OCI-LY7 (cell line): ENCODE results near the gene ZNF143. TPM values are rescaled to one million over a fixed set of nuclear protein-coding genes. Genes with fewer than 3 reads are reported as not detected.

Source experiments
- BruUV-seq: library from RNA; stranded (reverse); fragments of 400-500 nt; replicated peaks from 2 replicates; lab custom pipeline; 2021; lab: Mats Ljungman, UMichigan
- CTCF ChIA-PET: fragments of 300-600 bp; sonication (Branson Sonifier 250); formaldehyde crosslinking; loops from one replicate; lab custom pipeline; 2022; ENCODE audit warnings: antibody characterized with exemption; ENCODE audit not compliant: unreplicated experiment; lab: Charles Lee
- POLR2A ChIA-PET: fragments of 300-600 bp; sonication (Branson Sonifier 250); formaldehyde crosslinking; loops from one replicate; lab custom pipeline; 2022; ENCODE audit warnings: antibody characterized with exemption; lab: Charles Lee
- DNase-seq: peaks from one replicate; pipeline ENCODE4 v3.0.0-alpha.2; 2015; ENCODE audit warnings: low spot score
- H2AFZ ChIP-seq: fragments of 200-600 bp; sonication (generic), shearing (Covaris generic); 2 replicates; pipeline ENCODE4 v1.6.1; 2014; ENCODE audit warnings: mild to moderate bottlenecking, antibody characterized with exemption, low read length, moderate library complexity
- H3K27ac ChIP-seq: fragments of 200-600 bp; sonication (generic); 2 replicates; pipeline ENCODE4 v1.5.1; 2014; ENCODE audit warnings: mixed run types, low read depth, mild to moderate bottlenecking, moderate library complexity, low read length, inconsistent platforms; ENCODE audit not compliant: poor library complexity, severe bottlenecking
- H3K36me3 ChIP-seq: fragments of 200-600 bp; sonication (generic); 2 replicates; pipeline ENCODE4 v1.6.1; 2014; ENCODE audit warnings: mild to moderate bottlenecking, antibody characterized with exemption, low read length, moderate library complexity, mixed read lengths; ENCODE audit not compliant: insufficient read depth
- H3K4me1 ChIP-seq: fragments of 200-600 bp; sonication (generic); 2 replicates; pipeline ENCODE4 v1.5.1; 2014; ENCODE audit warnings: mild to moderate bottlenecking, low read length; ENCODE audit not compliant: insufficient read depth, poor library complexity, severe bottlenecking
- H3K4me2 ChIP-seq: fragments of 200-600 bp; sonication (generic); 2 replicates; pipeline ENCODE4 v1.6.1; 2014; ENCODE audit warnings: mild to moderate bottlenecking, low read length
- H3K4me3 ChIP-seq: fragments of 200-600 bp; sonication (generic); 2 replicates; pipeline ENCODE4 v1.5.1; 2014; ENCODE audit warnings: mild to moderate bottlenecking, low read depth, low read length; ENCODE audit not compliant: poor library complexity, severe bottlenecking
- H3K79me2 ChIP-seq: fragments of 200-600 bp; sonication (generic); 2 replicates; pipeline ENCODE4 v1.6.1; 2016; ENCODE audit warnings: low read depth, mild to moderate bottlenecking, low read length, moderate library complexity, mixed read lengths; ENCODE audit not compliant: insufficient read depth
- H3K9me2 ChIP-seq: fragments of 200-600 bp; sonication (generic); 2 replicates; pipeline ENCODE4 v1.6.1; 2016; ENCODE audit warnings: mild to moderate bottlenecking, low read length, mixed read lengths; ENCODE audit not compliant: insufficient read depth
- H3K9me3 ChIP-seq: fragments of 200-600 bp; sonication (generic); 2 replicates; pipeline ENCODE4 v1.6.1; 2014; ENCODE audit warnings: mild to moderate bottlenecking, mixed run types, low read length, mixed read lengths
- H4K20me1 ChIP-seq: fragments of 200-600 bp; sonication (generic); 2 replicates; pipeline ENCODE4 v1.6.1; 2014; ENCODE audit warnings: mild to moderate bottlenecking, antibody characterized with exemption, low read length, moderate library complexity, mixed read lengths; ENCODE audit not compliant: insufficient read depth
- EZH2phosphoT487 ChIP-seq: fragments of 200-600 bp; sonication (generic); IDR thresholded peaks from 2 replicates; pipeline ENCODE4 v1.6.1; 2018; ENCODE audit warnings: low read depth, borderline replicate concordance, mild to moderate bottlenecking, mixed run types, antibody characterized with exemption, low read length, moderate library complexity, mixed read lengths
- intact Hi-C: fragments of 100-400 bp; cut with micrococcal nuclease; formaldehyde crosslinking; loops from one replicate; pipeline ENCODE4 v1.10.0; 2022; ENCODE audit not compliant: unreplicated experiment
- total RNA-seq, 2 experiments: library from RNA; depleted of rRNA in 1 of 2; stranded (reverse); fragments of >200 nt in 1 of 2; shearing (Covaris generic) in 1 of 2; gene quantifications; 2 replicates each; pipeline ENCODE4 v1.2.3, GENCODE V29; 2014 to 2022
- TF ChIP-seq, protein P1 (sequence below): fragments of 200-600 bp; sonication (generic); conservative IDR thresholded peaks from 2 replicates; pipeline ENCODE4 v1.5.1; 2014; ENCODE audit warnings: mild to moderate bottlenecking, antibody characterized with exemption, low read length, moderate library complexity, mixed read lengths

Gene ZNF143
- total RNA-seq, 2 experiments from 2014 or later, result 25.0 to 28.4 TPM

GRCh38 chr11:9516113-9516512 lies 55.3 kb downstream of the ZNF143 start:
- no peak overlapping the region for H2AFZ ChIP-seq
- peaks cover 56% of the 10 kb centered on the region for H3K36me3 ChIP-seq
- no peaks in the 10 kb centered on the region for H3K9me2 ChIP-seq
- no peaks in the 10 kb centered on the region for H4K20me1 ChIP-seq
- H3K79me2 ChIP-seq, result no peaks in the 10 kb centered on the region
- no peak overlapping the region for H3K4me3 ChIP-seq
- no peaks in the 10 kb centered on the region for H3K4me1 ChIP-seq
- intact Hi-C loops, result no loop called here
- no peak for DNase-seq
- ChIA-PET CTCF (interaction anchor here (0.7 kb wide), 2 partner anchors 9 to 95 kb away, joined by 3 to 4 read pairs; no protein-coding TSS in a partner anchor), POLR2A (interaction anchor here (0.6 to 1.5 kb wide), 4 partner anchors 9 to 794 kb away, joined by 3 to 5 read pairs (median 4); no protein-coding TSS in a partner anchor)
- no TSS peak for BruUV-seq
- no peak overlapping the region for H3K4me2 ChIP-seq
- TF ChIP-seq, protein P1, sequence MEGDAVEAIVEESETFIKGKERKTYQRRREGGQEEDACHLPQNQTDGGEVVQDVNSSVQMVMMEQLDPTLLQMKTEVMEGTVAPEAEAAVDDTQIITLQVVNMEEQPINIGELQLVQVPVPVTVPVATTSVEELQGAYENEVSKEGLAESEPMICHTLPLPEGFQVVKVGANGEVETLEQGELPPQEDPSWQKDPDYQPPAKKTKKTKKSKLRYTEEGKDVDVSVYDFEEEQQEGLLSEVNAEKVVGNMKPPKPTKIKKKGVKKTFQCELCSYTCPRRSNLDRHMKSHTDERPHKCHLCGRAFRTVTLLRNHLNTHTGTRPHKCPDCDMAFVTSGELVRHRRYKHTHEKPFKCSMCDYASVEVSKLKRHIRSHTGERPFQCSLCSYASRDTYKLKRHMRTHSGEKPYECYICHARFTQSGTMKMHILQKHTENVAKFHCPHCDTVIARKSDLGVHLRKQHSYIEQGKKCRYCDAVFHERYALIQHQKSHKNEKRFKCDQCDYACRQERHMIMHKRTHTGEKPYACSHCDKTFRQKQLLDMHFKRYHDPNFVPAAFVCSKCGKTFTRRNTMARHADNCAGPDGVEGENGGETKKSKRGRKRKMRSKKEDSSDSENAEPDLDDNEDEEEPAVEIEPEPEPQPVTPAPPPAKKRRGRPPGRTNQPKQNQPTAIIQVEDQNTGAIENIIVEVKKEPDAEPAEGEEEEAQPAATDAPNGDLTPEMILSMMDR, result no peak
- TF ChIP-seq EZH2phosphoT487, result no peak
- no peaks in the 10 kb centered on the region for H3K9me3 ChIP-seq
- H3K27ac ChIP-seq, result no peak overlapping the region

- no peak overlapping the region for H3K4me3 ChIP-seq
- H3K79me2 ChIP-seq, result no peaks in the 10 kb centered on the region
- no peak for DNase-seq
- H4K20me1 ChIP-seq, result no peaks in the 10 kb centered on the region
- no peaks in the 10 kb centered on the region for H3K9me2 ChIP-seq
- ChIA-PET POLR2A (interaction anchor here (0.6 to 0.8 kb wide), 3 partner anchors 9 to 540 kb away, joined by 3 to 7 read pairs (median 4); no protein-coding TSS in a partner anchor), CTCF (no interaction called here)
- H3K27ac ChIP-seq, result no peak overlapping the region
- no peak overlapping the region for H3K4me2 ChIP-seq
- H3K9me3 ChIP-seq, result no peaks in the 10 kb centered on the region
- no peak for TF ChIP-seq EZH2phosphoT487
- TF ChIP-seq, protein P1, result no peak
- no TSS peak for BruUV-seq
- H2AFZ ChIP-seq, result no peak overlapping the region
- H3K36me3 ChIP-seq, result peaks cover 47% of the 10 kb centered on the region
- intact Hi-C loops, result no loop called here
- no peaks in the 10 kb centered on the region for H3K4me1 ChIP-seq
These were observed 58.1 kb downstream of the ZNF143 start for GRCh38 chr11:9518835-9519410.

DNA sequence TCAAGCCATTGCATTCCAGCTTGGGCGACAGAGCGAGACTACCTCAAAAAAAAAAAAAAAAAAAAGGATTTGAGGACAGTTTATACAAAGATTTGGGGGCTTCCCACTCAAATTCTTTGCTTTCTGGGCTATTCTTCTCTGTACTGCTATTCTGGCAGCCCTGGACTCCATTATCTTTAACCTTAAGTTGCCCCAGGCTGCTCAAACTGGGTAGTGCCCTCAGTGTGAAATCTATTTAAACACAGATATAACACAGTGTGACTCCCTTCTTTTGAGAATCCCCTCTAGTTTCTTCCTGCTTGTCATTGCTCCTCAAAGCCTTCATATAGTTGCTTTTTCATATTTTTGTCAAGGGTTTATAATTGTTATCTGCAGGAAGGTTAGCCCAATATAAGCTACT lies 63.2 kb downstream of the ZNF143 start:
- CTCF ChIA-PET, result no interaction called here
- TF ChIP-seq EZH2phosphoT487, result no peak
- TF ChIP-seq, protein P1, result no peak
- BruUV-seq, result no TSS peak
- Histone ChIP-seq H3K36me3 (peaks cover 34% of the 10 kb centered on the region), H3K27ac (no peak overlapping the region), H3K4me2 (no peak overlapping the region), H3K9me2 (no peaks in the 10 kb centered on the region), H4K20me1 (no peaks in the 10 kb centered on the region), H3K4me1 (no peaks in the 10 kb centered on the region), H3K79me2 (no peaks in the 10 kb centered on the region), H3K9me3 (no peaks in the 10 kb centered on the region), H2AFZ (no peak overlapping the region), H3K4me3 (no peak overlapping the region)
- no peak for DNase-seq
- intact Hi-C loops, result no loop called here
- POLR2A ChIA-PET, result interaction anchor here (0.6 to 1.4 kb wide), 6 partner anchors 10 to 530 kb away, joined by 3 to 5 read pairs (median 4); partner anchors contain the start of gene WEE1
